ENCODE measurements around the gene WWOX.

GRCh38 chr16:79079656-79080420, 980.4 kb downstream of the WWOX start:
- TF ChIP-seq CTCF (IDR thresholded peaks at IDR 0.05) (no peak), POLR2A (IDR thresholded peaks at IDR 0.05) (no peak), EP300 (IDR thresholded peaks at IDR 0.05) (no peak), POLR2AphosphoS5 (IDR thresholded peaks at IDR 0.05) (no peak)

Measured in gastroesophageal sphincter (tissue), 3 donors.